DMS114 treated with DMSO at 0.1 percent for 48 hours (cell line): ENCODE measurements around the gene ZNF500.

ENCODE experiments used
- DNase-seq: peaks from one replicate; lab custom pipeline; 2025; ENCODE audit not compliant: unreplicated experiment; lab: John Stamatoyannopoulos, UW

ZNF500 gene

GRCh38 chr16:4713663-4714501 is 53.1 kb downstream of the ZNF500 start:
- no peak for DNase-seq

GRCh38 chr16:4709481-4709880 is 57.5 kb downstream of the ZNF500 start:
- DNase-seq, result no peak

GRCh38 chr16:4706871-4707270 is 60.1 kb downstream of the ZNF500 start:
- no peak for DNase-seq

GRCh38 chr16:4704913-4705312 is 62.0 kb downstream of the ZNF500 start:
- no peak for DNase-seq

- DNase-seq, result no peak
These were observed 62.5 kb downstream of the ZNF500 start for GRCh38 chr16:4704491-4704890.

GRCh38 chr16:4703906-4704305 is 63.1 kb downstream of the ZNF500 start:
- DNase-seq, result no peak

- no peak for DNase-seq
These were observed 64.5 kb downstream of the ZNF500 start for GRCh38 chr16:4702466-4702808.

- no peak for DNase-seq
These were observed 65.0 kb downstream of the ZNF500 start for GRCh38 chr16:4701791-4702465.

- no peak for DNase-seq
These were observed 65.8 kb downstream of the ZNF500 start for GRCh38 chr16:4700997-4701743.

GRCh38 chr16:4700380-4700996 is 66.5 kb downstream of the ZNF500 start:
- no peak for DNase-seq

- DNase-seq, result no peak
These were observed 67.9 kb downstream of the ZNF500 start for GRCh38 chr16:4699046-4699556.

GRCh38 chr16:4698321-4699045 is 68.5 kb downstream of the ZNF500 start:
- DNase-seq, result no peak
